Measurements from ENCODE around the gene CXCL14. TPM values are rescaled to one million over a fixed set of nuclear protein-coding genes. Genes with fewer than 3 reads are reported as not detected.
A peak's percentile ranks its signal among the peaks of the same experiment; 100 is the strongest.

Gene CXCL14
- total RNA-seq, 2 experiments from 2014 or later, result not detected

GRCh38 chr5:135576075-135576599 lies 2.7 kb downstream of the CXCL14 start:
- ChIA-PET CTCF (interaction anchor here (1.0 to 1.9 kb wide), 4 partner anchors 10 to 111 kb away, joined by 3 to 8 read pairs (median 3); no protein-coding TSS in a partner anchor), POLR2A (no interaction called here)
- Mint-ChIP-seq H3K36me3 (ENCODE audit: low read depth) (no peaks in the 10 kb centered on the region), H3K27me3 (ENCODE audit: low read depth) (peaks cover 44% of the 10 kb centered on the region), H3K27ac (no peak overlapping the region), H3K4me1 (ENCODE audit: low read depth) (no peaks in the 10 kb centered on the region), H3K9me3 (ENCODE audit: insufficient read depth) (no peaks in the 10 kb centered on the region), H3K4me3 (no peak overlapping the region)
- ATAC-seq (no peak), DNase-seq (no peak)

- Mint-ChIP-seq H3K4me1 (ENCODE audit: low read depth) (no peaks in the 10 kb centered on the region), H3K9me3 (ENCODE audit: insufficient read depth) (no peaks in the 10 kb centered on the region), H3K27ac (no peak overlapping the region), H3K27me3 (ENCODE audit: low read depth) (peaks cover 37% of the 10 kb centered on the region), H3K4me3 (no peak overlapping the region), H3K36me3 (ENCODE audit: low read depth) (no peaks in the 10 kb centered on the region)
- POLR2A ChIA-PET, result no interaction called here
- DNase-seq (no peak), ATAC-seq (no peak)
- CTCF ChIA-PET, result interaction anchor here (1.2 to 1.6 kb wide), 2 partner anchors 8 to 112 kb away, joined by 3 to 4 read pairs; no protein-coding TSS in a partner anchor
These were observed 4.3 kb downstream of the CXCL14 start for GRCh38 chr5:135574493-135574892.

- H3K36me3 Mint-ChIP-seq (ENCODE audit: low read depth), result no peaks in the 10 kb centered on the region
- peaks cover 3% of the 10 kb centered on the region for H3K4me1 Mint-ChIP-seq (ENCODE audit: low read depth)
- ChIA-PET CTCF (interaction anchor here (3.4 kb wide), 1 partner anchor 11 kb away, joined by 20 read pairs; no protein-coding TSS in a partner anchor), POLR2A (no interaction called here)
- no peak overlapping the region for H3K27ac Mint-ChIP-seq
- DNase-seq (no peak), ATAC-seq (no peak)
- H3K4me3 Mint-ChIP-seq, result no peak overlapping the region
- no peaks in the 10 kb centered on the region for H3K9me3 Mint-ChIP-seq (ENCODE audit: insufficient read depth)
- H3K27me3 Mint-ChIP-seq (ENCODE audit: low read depth), result peaks cover 17% of the 10 kb centered on the region
These were observed 6.9 kb downstream of the CXCL14 start for GRCh38 chr5:135571902-135572301.

- CTCF ChIA-PET, result interaction anchor here (0.6 to 3.4 kb wide), 2 partner anchors 10 to 108 kb away, joined by 3 to 20 read pairs; no protein-coding TSS in a partner anchor
- no peak for DNase-seq
- no peak for ATAC-seq
- POLR2A ChIA-PET, result no interaction called here
- no peaks in the 10 kb centered on the region for H3K9me3 Mint-ChIP-seq (ENCODE audit: insufficient read depth)
- H3K27me3 Mint-ChIP-seq (ENCODE audit: low read depth), result peaks cover 13% of the 10 kb centered on the region
- H3K36me3 Mint-ChIP-seq (ENCODE audit: low read depth), result no peaks in the 10 kb centered on the region
- H3K4me1 Mint-ChIP-seq (ENCODE audit: low read depth), result peaks cover 3% of the 10 kb centered on the region
- no peak overlapping the region for H3K27ac Mint-ChIP-seq
- no peak overlapping the region for H3K4me3 Mint-ChIP-seq
These were observed 7.7 kb downstream of the CXCL14 start for GRCh38 chr5:135571066-135571609.

GRCh38 chr5:135570453-135570764 lies 8.4 kb downstream of the CXCL14 start:
- POLR2A ChIA-PET, result no interaction called here

GRCh38 chr5:135569755-135570452 lies 8.9 kb downstream of the CXCL14 start:
- POLR2A ChIA-PET, result no interaction called here
- Mint-ChIP-seq H3K27me3 (ENCODE audit: low read depth) (peaks cover 12% of the 10 kb centered on the region), H3K4me3 (no peak overlapping the region), H3K36me3 (ENCODE audit: low read depth) (no peaks in the 10 kb centered on the region), H3K9me3 (ENCODE audit: insufficient read depth) (no peaks in the 10 kb centered on the region), H3K4me1 (ENCODE audit: low read depth) (peaks cover 3% of the 10 kb centered on the region), H3K27ac (no peak overlapping the region)
- ATAC-seq, result no peak
- CTCF ChIA-PET, result interaction anchor here (1.1 to 11.8 kb wide), 4 partner anchors 9 to 261 kb away, joined by 3 to 188 read pairs (median 12); no protein-coding TSS in a partner anchor
- peak; percentile 23 for DNase-seq

More at GRCh38 chr5:135570453-135570764, 8.4 kb downstream of the CXCL14 start:
- no peak for DNase-seq
- no peak for ATAC-seq
- Mint-ChIP-seq H3K4me3 (no peak overlapping the region), H3K27ac (no peak overlapping the region), H3K9me3 (ENCODE audit: insufficient read depth) (no peaks in the 10 kb centered on the region), H3K27me3 (ENCODE audit: low read depth) (peaks cover 9% of the 10 kb centered on the region), H3K36me3 (ENCODE audit: low read depth) (no peaks in the 10 kb centered on the region), H3K4me1 (ENCODE audit: low read depth) (peaks cover 3% of the 10 kb centered on the region)
- CTCF ChIA-PET, result interaction anchor here (3.4 kb wide), 1 partner anchor 9 kb away, joined by 20 read pairs; no protein-coding TSS in a partner anchor

- peak overlapping the region; percentile 16 for H3K27ac Mint-ChIP-seq
- POLR2A ChIA-PET, result no interaction called here
These were observed 9.8 kb downstream of the CXCL14 start for GRCh38 chr5:135568923-135569360.

GRCh38 chr5:135568246-135568645 lies 10.5 kb downstream of the CXCL14 start:
- Mint-ChIP-seq H3K4me1 (ENCODE audit: low read depth) (peaks cover 3% of the 10 kb centered on the region), H3K27me3 (ENCODE audit: low read depth) (peaks cover 12% of the 10 kb centered on the region), H3K4me3 (no peak overlapping the region), H3K36me3 (ENCODE audit: low read depth) (no peaks in the 10 kb centered on the region), H3K27ac (no peak overlapping the region), H3K9me3 (ENCODE audit: insufficient read depth) (no peaks in the 10 kb centered on the region)
- ChIA-PET POLR2A (no interaction called here), CTCF (interaction anchor here (1.0 to 20.1 kb wide), 4 partner anchors 7 to 107 kb away, joined by 5 to 553 read pairs (median 104); no protein-coding TSS in a partner anchor)
- ATAC-seq, result no peak
- no peak for DNase-seq

More at GRCh38 chr5:135568923-135569360, 9.8 kb downstream of the CXCL14 start:
- Mint-ChIP-seq H3K4me3 (no peak overlapping the region), H3K9me3 (ENCODE audit: insufficient read depth) (no peaks in the 10 kb centered on the region), H3K27me3 (ENCODE audit: low read depth) (peaks cover 12% of the 10 kb centered on the region), H3K4me1 (ENCODE audit: low read depth) (peaks cover 3% of the 10 kb centered on the region), H3K36me3 (ENCODE audit: low read depth) (no peaks in the 10 kb centered on the region)
- no peak for ATAC-seq
- DNase-seq, result no peak
- CTCF ChIA-PET, result interaction anchor here (1.0 to 11.8 kb wide), 5 partner anchors 8 to 262 kb away, joined by 3 to 188 read pairs (median 5); no protein-coding TSS in a partner anchor

GRCh38 chr5:135567661-135568060 lies 11.1 kb downstream of the CXCL14 start:
- ChIA-PET POLR2A (no interaction called here), CTCF (interaction anchor here (2.7 to 20.1 kb wide), 3 partner anchors 12 to 106 kb away, joined by 17 to 553 read pairs (median 188); partner anchors contain the start of gene CXCL14)

GRCh38 chr5:135566422-135567400 lies 12.1 kb downstream of the CXCL14 start:
- Mint-ChIP-seq H3K27me3 (ENCODE audit: low read depth) (peaks cover 9% of the 10 kb centered on the region), H3K9me3 (ENCODE audit: insufficient read depth) (no peaks in the 10 kb centered on the region), H3K27ac (no peak overlapping the region), H3K36me3 (ENCODE audit: low read depth) (no peaks in the 10 kb centered on the region), H3K4me1 (ENCODE audit: low read depth) (peaks cover 3% of the 10 kb centered on the region), H3K4me3 (no peak overlapping the region)
- ChIA-PET POLR2A (no interaction called here), CTCF (interaction anchor here (0.6 to 20.1 kb wide), 32 partner anchors 8 to 1990 kb away, joined by 3 to 553 read pairs (median 4); partner anchors contain the start of genes CXCL14 and DCANP1)
- DNase-seq (no peak), ATAC-seq (no peak)

More at GRCh38 chr5:135567661-135568060, 11.1 kb downstream of the CXCL14 start:
- no peaks in the 10 kb centered on the region for H3K36me3 Mint-ChIP-seq (ENCODE audit: low read depth)
- peaks cover 3% of the 10 kb centered on the region for H3K4me1 Mint-ChIP-seq (ENCODE audit: low read depth)
- peaks cover 12% of the 10 kb centered on the region for H3K27me3 Mint-ChIP-seq (ENCODE audit: low read depth)
- ATAC-seq (no peak), DNase-seq (no peak)
- no peak overlapping the region for H3K4me3 Mint-ChIP-seq
- H3K9me3 Mint-ChIP-seq (ENCODE audit: insufficient read depth), result no peaks in the 10 kb centered on the region
- H3K27ac Mint-ChIP-seq, result no peak overlapping the region

All from activated CD8-positive, alpha-beta T cell treated with anti-CD3 and anti-CD28 coated beads, Interleukin-2, amount 10 ng/mL, durations not matched to agents 7 days and 5 days (primary cell).